ENCODE data around the gene PROM2. TPM values are rescaled to one million over a fixed set of nuclear protein-coding genes. Genes with fewer than 3 reads are reported as not detected.

Gene PROM2
- total RNA-seq, 1 donor from 2014 or later = 0.93 TPM

DNA sequence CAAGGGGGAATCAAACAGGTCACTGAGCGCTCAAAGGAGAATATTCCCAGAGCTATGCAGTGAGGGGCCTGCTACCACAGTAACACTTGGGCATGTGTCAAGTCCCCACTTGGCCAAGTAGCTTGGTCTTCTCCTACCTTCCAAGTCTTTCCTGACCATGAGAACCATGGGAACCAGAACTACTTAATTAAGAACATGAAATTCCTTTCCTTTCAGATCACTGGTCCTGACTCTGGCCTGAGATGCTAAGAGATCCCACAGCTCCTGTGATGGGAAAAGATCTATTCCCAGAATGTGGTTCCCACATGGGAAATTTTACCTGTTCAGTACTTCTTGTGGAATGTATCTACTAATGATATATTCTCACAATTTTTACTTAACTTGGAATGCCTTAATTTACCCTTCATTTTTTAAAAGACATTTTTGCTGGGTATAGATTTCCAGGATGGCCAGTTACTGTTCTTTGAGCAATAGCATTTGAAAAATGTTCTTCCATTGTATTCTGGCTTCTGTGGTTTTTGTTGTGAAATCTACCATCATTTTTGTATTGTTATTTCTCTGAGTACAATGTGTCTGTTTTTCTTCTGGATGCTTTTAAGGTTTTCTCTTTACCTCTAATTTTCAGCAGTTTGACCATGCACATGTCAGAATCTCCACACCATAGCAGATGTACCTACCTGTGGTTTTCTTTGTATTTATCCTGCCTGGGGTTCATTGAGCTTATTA, 60.8 kb downstream of the PROM2 start:
- Mint-ChIP-seq H3K27me3 (ENCODE audit: low read depth, unreplicated experiment) (peaks cover 48% of the 10 kb centered on the region), H3K9me3 (ENCODE audit: unreplicated experiment) (no peaks in the 10 kb centered on the region), H3K4me3 (ENCODE audit: unreplicated experiment) (no peak overlapping the region), H3K4me1 (ENCODE audit: low read depth, unreplicated experiment) (no peaks in the 10 kb centered on the region), H3K36me3 (ENCODE audit: low read depth, unreplicated experiment) (no peaks in the 10 kb centered on the region), H3K27ac (ENCODE audit: unreplicated experiment) (no peak overlapping the region)
- Histone ChIP-seq H4K20me1 (ENCODE audit: insufficient read depth, low read length) (no peaks in the 10 kb centered on the region), H3K36me3 (ENCODE audit: insufficient read depth, low read length) (no peaks in the 10 kb centered on the region), H3K79me2 (ENCODE audit: insufficient read depth, low read length) (no peaks in the 10 kb centered on the region), H3K4me3 (ENCODE audit: insufficient read depth, low read depth, low read length) (no peak overlapping the region), H3K4me2 (ENCODE audit: low read length) (no peak overlapping the region), H3K9me3 (ENCODE audit: insufficient read depth, low read depth, low read length) (no peaks in the 10 kb centered on the region), H3K9ac (ENCODE audit: low read length) (no peak overlapping the region), H2AFZ (ENCODE audit: low read depth, low read length) (no peak overlapping the region), H3K27ac (ENCODE audit: low read depth, low read length) (no peak overlapping the region), H3K27me3 (ENCODE audit: insufficient read depth, low read length) (peaks cover 2% of the 10 kb centered on the region), H3K4me1 (ENCODE audit: insufficient read depth, low read length) (no peaks in the 10 kb centered on the region)
- TF ChIP-seq EZH2 (IDR thresholded peaks at IDR 0.05; ENCODE audit: insufficient read depth, low read length) = no peak
- TF ChIP-seq, protein P1, sequence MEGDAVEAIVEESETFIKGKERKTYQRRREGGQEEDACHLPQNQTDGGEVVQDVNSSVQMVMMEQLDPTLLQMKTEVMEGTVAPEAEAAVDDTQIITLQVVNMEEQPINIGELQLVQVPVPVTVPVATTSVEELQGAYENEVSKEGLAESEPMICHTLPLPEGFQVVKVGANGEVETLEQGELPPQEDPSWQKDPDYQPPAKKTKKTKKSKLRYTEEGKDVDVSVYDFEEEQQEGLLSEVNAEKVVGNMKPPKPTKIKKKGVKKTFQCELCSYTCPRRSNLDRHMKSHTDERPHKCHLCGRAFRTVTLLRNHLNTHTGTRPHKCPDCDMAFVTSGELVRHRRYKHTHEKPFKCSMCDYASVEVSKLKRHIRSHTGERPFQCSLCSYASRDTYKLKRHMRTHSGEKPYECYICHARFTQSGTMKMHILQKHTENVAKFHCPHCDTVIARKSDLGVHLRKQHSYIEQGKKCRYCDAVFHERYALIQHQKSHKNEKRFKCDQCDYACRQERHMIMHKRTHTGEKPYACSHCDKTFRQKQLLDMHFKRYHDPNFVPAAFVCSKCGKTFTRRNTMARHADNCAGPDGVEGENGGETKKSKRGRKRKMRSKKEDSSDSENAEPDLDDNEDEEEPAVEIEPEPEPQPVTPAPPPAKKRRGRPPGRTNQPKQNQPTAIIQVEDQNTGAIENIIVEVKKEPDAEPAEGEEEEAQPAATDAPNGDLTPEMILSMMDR (IDR thresholded peaks at IDR 0.05; ENCODE audit: insufficient read depth, low read depth, low read length) = no peak
- DNase-seq (ENCODE audit: low read depth) (peak; percentile 46), FAIRE-seq (no peak)

DNA sequence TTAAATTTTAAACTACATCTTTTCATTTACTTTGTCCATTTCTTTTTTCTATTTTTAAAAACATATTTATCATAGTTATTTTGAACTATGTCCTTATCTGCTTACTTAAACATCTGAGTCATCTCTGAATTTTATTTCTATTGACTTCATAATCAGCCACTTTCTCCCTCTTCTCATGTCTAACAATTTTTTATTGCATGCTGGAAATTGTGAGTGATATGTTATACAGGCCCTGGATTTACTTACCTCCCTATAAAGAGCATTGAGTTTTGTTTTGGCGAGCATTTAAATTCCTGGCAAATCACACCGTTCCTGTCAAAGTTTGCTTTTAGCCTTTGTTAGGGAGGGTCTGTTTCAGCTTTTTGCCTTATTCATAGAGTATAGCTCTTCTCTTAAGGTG, 62.2 kb downstream of the PROM2 start:
- Histone ChIP-seq H3K9me3 (ENCODE audit: insufficient read depth, low read depth, low read length) (no peaks in the 10 kb centered on the region), H2AFZ (ENCODE audit: low read depth, low read length) (no peak overlapping the region), H3K27ac (ENCODE audit: low read depth, low read length) (no peak overlapping the region), H3K4me3 (ENCODE audit: insufficient read depth, low read depth, low read length) (no peak overlapping the region), H3K36me3 (ENCODE audit: insufficient read depth, low read length) (no peaks in the 10 kb centered on the region), H4K20me1 (ENCODE audit: insufficient read depth, low read length) (no peaks in the 10 kb centered on the region), H3K4me2 (ENCODE audit: low read length) (no peak overlapping the region), H3K4me1 (ENCODE audit: insufficient read depth, low read length) (no peaks in the 10 kb centered on the region), H3K27me3 (ENCODE audit: insufficient read depth, low read length) (peaks cover 6% of the 10 kb centered on the region), H3K9ac (ENCODE audit: low read length) (no peak overlapping the region), H3K79me2 (ENCODE audit: insufficient read depth, low read length) (no peaks in the 10 kb centered on the region)
- Mint-ChIP-seq H3K4me3 (ENCODE audit: unreplicated experiment) (no peak overlapping the region), H3K4me1 (ENCODE audit: low read depth, unreplicated experiment) (no peaks in the 10 kb centered on the region), H3K9me3 (ENCODE audit: unreplicated experiment) (no peaks in the 10 kb centered on the region), H3K36me3 (ENCODE audit: low read depth, unreplicated experiment) (no peaks in the 10 kb centered on the region), H3K27me3 (ENCODE audit: low read depth, unreplicated experiment) (peaks cover 51% of the 10 kb centered on the region), H3K27ac (ENCODE audit: unreplicated experiment) (no peak overlapping the region)
- no peak for TF ChIP-seq EZH2 (IDR thresholded peaks at IDR 0.05; ENCODE audit: insufficient read depth, low read length)
- TF ChIP-seq, protein P1 (IDR thresholded peaks at IDR 0.05; ENCODE audit: insufficient read depth, low read depth, low read length) = no peak
- FAIRE-seq (no peak), DNase-seq (ENCODE audit: low read depth) (no peak)

DNA sequence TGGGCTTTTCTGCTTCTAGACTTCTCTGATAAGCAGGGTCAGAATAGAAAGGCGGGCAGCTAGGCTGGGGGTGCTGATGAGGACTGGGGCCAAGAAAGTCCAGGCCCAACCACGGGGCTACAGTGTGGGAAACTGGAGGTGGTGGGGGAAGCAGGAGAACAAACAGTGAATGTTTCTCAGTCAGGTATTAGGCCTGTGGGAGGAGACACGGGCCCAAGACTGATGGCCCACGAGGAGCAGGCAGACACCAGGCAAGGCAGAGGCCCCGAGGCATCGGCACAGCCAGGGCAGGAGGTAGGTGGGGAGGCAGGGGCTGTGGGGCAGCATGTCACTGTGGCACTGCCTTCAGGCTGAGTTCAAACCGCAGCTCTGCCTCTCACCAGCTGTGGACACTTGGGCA, 63.6 kb downstream of the PROM2 start:
- Histone ChIP-seq H3K9me3 (ENCODE audit: insufficient read depth, low read depth, low read length) (no peaks in the 10 kb centered on the region), H3K4me3 (ENCODE audit: insufficient read depth, low read depth, low read length) (no peak overlapping the region), H3K9ac (ENCODE audit: low read length) (no peak overlapping the region), H4K20me1 (ENCODE audit: insufficient read depth, low read length) (no peaks in the 10 kb centered on the region), H3K27ac (ENCODE audit: low read depth, low read length) (no peak overlapping the region), H3K4me1 (ENCODE audit: insufficient read depth, low read length) (no peaks in the 10 kb centered on the region), H3K27me3 (ENCODE audit: insufficient read depth, low read length) (peaks cover 13% of the 10 kb centered on the region), H3K4me2 (ENCODE audit: low read length) (no peak overlapping the region), H3K36me3 (ENCODE audit: insufficient read depth, low read length) (no peaks in the 10 kb centered on the region), H2AFZ (ENCODE audit: low read depth, low read length) (no peak overlapping the region), H3K79me2 (ENCODE audit: insufficient read depth, low read length) (no peaks in the 10 kb centered on the region)
- no peaks in the 10 kb centered on the region for H3K9me3 Mint-ChIP-seq (ENCODE audit: unreplicated experiment)
- H3K4me3 Mint-ChIP-seq (ENCODE audit: unreplicated experiment) = no peak overlapping the region
- H3K27ac Mint-ChIP-seq (ENCODE audit: unreplicated experiment) = no peak overlapping the region
- FAIRE-seq (no peak), DNase-seq (ENCODE audit: low read depth) (no peak)
- peaks cover 58% of the 10 kb centered on the region for H3K27me3 Mint-ChIP-seq (ENCODE audit: low read depth, unreplicated experiment)
- no peaks in the 10 kb centered on the region for H3K36me3 Mint-ChIP-seq (ENCODE audit: low read depth, unreplicated experiment)
- H3K4me1 Mint-ChIP-seq (ENCODE audit: low read depth, unreplicated experiment) = no peaks in the 10 kb centered on the region
- no peak for TF ChIP-seq EZH2 (IDR thresholded peaks at IDR 0.05; ENCODE audit: insufficient read depth, low read length)
- TF ChIP-seq, protein P1 (IDR thresholded peaks at IDR 0.05; ENCODE audit: insufficient read depth, low read depth, low read length) = no peak
